T-helper 17 cell (primary cell): ENCODE data around the gene SPDYE6. TPM values are rescaled to one million over a fixed set of nuclear protein-coding genes. Genes with fewer than 3 reads are reported as not detected.

ENCODE experiments used
- ATAC-seq: fragments of 150-1000 bp; cut with Tn5 transposase; 2 replicates; pipeline ENCODE4 v1.10.0; 2021; ENCODE audit warnings: mild to moderate bottlenecking, moderate library complexity
- DNase-seq, 3 donors: peaks; one replicate each; pipeline versions ENCODE4 v3.0.0 to v3.0.0-alpha.2; 2020 to 2021
- H3K9me3 ChIP-seq: one replicate; pipeline ENCODE4 v1.7.0; 2013; ENCODE audit warnings: low read length, mild to moderate bottlenecking; ENCODE audit not compliant: control insufficient read depth, poor library complexity, severe bottlenecking
- H3K27ac Mint-ChIP-seq: one replicate; pipeline ENCODE4 v1.8.0; 2022; ENCODE audit warnings: mild to moderate bottlenecking, moderate library complexity, mixed read lengths
- H3K27me3 Mint-ChIP-seq: one replicate; pipeline ENCODE4 v1.8.0; 2022; ENCODE audit warnings: mixed read lengths
- H3K36me3 Mint-ChIP-seq: one replicate; pipeline ENCODE4 v1.8.0; 2022; ENCODE audit warnings: low read depth, mixed read lengths
- H3K4me1 Mint-ChIP-seq: one replicate; pipeline ENCODE4 v1.8.0; 2022; ENCODE audit warnings: mild to moderate bottlenecking, mixed read lengths
- H3K4me3 Mint-ChIP-seq: one replicate; pipeline ENCODE4 v1.8.0; 2022; ENCODE audit warnings: mild to moderate bottlenecking, moderate library complexity, mixed read lengths
- total RNA-seq, 4 donors: library from RNA in 2 of 4; stranded (reverse) in 2 of 4; gene quantifications; one replicate each; pipeline ENCODE4 v1.2.3 and lab custom pipeline; 2022 to 2026

The SPDYE6 gene
- total RNA-seq, 2 donors from 2014 or later: not detected

DNA sequence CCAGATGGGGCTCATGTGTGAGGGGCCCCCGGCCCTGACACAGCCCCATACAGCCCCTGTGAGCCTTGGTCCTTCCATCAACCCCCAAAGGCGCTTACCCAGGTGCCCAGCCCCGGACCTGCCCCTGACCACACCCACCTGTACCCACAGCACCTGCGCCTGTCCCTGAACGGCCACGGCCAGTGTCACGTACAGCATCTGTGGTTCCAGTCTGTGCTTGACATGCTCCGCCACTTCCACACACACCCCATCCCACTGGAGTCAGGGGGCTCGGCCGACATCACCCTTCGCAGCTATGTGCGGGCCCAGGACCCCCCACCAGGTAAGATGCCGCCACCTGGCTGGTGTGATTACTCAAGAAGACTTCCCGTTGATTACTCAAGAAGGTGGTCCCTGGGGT, 36.1 kb downstream of the SPDYE6 start:
- Mint-ChIP-seq H3K27ac (peak overlapping the region; percentile 39), H3K4me1 (peaks cover 3% of the 10 kb centered on the region), H3K27me3 (peaks cover 16% of the 10 kb centered on the region), H3K4me3 (no peak overlapping the region), H3K36me3 (no peaks in the 10 kb centered on the region)
- DNase-seq: no peak
- no peaks in the 10 kb centered on the region for H3K9me3 ChIP-seq
- ATAC-seq: no peak

- Mint-ChIP-seq H3K27me3 (peaks cover 16% of the 10 kb centered on the region), H3K4me3 (no peak overlapping the region), H3K27ac (peak overlapping the region; percentile 39), H3K4me1 (peaks cover 3% of the 10 kb centered on the region), H3K36me3 (no peaks in the 10 kb centered on the region)
- DNase-seq: no peak
- H3K9me3 ChIP-seq: no peaks in the 10 kb centered on the region
- no peak for ATAC-seq
These were observed 36.6 kb downstream of the SPDYE6 start for GRCh38 chr7:102319671-102320070.

DNA sequence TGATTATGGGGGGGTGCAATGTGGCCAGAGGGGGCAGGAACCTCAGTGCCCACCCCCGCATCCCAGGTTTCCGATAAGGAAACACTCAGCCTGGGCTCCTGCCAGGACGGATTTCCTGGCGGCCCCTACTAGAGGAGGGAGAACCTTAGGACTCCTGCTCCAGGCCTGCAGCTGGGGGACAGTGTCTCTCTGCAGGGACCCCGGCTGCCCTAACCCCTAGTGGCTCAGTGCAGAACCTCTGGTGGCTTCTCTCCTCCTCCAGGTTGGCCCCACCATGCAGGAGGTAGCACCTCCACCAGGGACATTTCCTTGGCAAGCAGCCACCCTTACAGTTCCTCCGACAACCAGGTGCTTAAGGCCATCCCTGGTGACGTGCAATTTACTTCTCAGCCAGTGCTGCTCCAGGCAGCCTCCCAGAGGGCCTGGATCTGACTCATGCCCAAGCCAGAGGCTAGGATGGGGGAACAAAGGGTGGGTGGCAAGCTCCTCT, 37.7 kb downstream of the SPDYE6 start:
- no peaks in the 10 kb centered on the region for H3K36me3 Mint-ChIP-seq
- H3K9me3 ChIP-seq: no peaks in the 10 kb centered on the region
- H3K27me3 Mint-ChIP-seq: peaks cover 11% of the 10 kb centered on the region
- DNase-seq: no peak
- no peak overlapping the region for H3K4me3 Mint-ChIP-seq
- H3K27ac Mint-ChIP-seq: no peak overlapping the region
- peaks cover 3% of the 10 kb centered on the region for H3K4me1 Mint-ChIP-seq
- no peak for ATAC-seq

- H3K4me1 Mint-ChIP-seq: peaks cover under 1% of the 10 kb centered on the region
- H3K36me3 Mint-ChIP-seq: no peaks in the 10 kb centered on the region
- DNase-seq: no peak
- no peak for ATAC-seq
- H3K9me3 ChIP-seq: no peaks in the 10 kb centered on the region
- H3K27me3 Mint-ChIP-seq: peaks cover 5% of the 10 kb centered on the region
- no peak overlapping the region for H3K4me3 Mint-ChIP-seq
- no peak overlapping the region for H3K27ac Mint-ChIP-seq
These were observed 38.8 kb downstream of the SPDYE6 start for GRCh38 chr7:102317231-102318059.

DNA sequence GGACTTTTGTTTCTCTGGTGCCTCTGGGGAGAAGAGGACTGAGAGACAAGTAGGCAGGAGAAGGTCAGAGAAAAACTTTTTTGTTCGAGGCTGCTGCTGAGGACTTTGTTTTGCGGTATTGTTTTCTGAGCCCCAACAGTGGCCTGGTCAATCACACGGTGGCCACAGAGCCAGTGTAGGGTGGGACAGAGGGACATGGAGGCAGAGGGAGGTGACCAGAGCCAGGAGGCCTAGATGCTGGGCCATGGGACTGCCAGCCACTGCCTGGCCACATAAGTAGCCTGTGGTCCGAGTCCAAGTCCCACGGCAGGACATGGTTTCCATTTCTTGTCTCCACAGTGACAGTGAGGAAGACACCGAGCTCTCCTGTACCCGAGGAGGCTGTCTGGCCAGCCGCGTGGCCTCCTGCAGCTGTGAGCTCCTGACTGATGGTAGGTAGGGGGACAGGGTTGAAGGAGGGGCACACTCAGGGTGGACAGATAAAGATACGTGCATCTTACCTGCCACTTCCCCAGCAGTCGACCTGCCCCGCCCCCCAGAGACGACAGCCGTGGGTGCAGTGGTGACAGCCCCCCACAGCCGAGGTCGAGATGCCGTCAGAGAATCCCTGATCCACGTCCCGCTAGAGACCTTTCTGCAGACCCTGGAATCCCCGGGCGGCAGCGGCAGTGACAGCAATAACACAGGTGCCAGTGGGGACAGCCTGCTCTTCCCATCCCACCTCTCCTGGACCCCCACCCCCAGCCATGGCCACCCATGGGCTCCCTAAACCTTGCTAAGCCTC, 42.1 kb downstream of the SPDYE6 start:
- no peaks in the 10 kb centered on the region for H3K9me3 ChIP-seq
- Mint-ChIP-seq H3K36me3 (no peaks in the 10 kb centered on the region), H3K27ac (no peak overlapping the region), H3K27me3 (no peaks in the 10 kb centered on the region), H3K4me1 (no peaks in the 10 kb centered on the region), H3K4me3 (no peak overlapping the region)
- no peak for DNase-seq
- ATAC-seq: no peak

- no peaks in the 10 kb centered on the region for H3K36me3 Mint-ChIP-seq
- DNase-seq (no peak), ATAC-seq (no peak)
- H3K9me3 ChIP-seq: no peaks in the 10 kb centered on the region
- no peaks in the 10 kb centered on the region for H3K4me1 Mint-ChIP-seq
- H3K27me3 Mint-ChIP-seq: no peaks in the 10 kb centered on the region
- H3K4me3 Mint-ChIP-seq: no peak overlapping the region
- no peak overlapping the region for H3K27ac Mint-ChIP-seq
These were observed 43.9 kb downstream of the SPDYE6 start for GRCh38 chr7:102312317-102312716.

DNA sequence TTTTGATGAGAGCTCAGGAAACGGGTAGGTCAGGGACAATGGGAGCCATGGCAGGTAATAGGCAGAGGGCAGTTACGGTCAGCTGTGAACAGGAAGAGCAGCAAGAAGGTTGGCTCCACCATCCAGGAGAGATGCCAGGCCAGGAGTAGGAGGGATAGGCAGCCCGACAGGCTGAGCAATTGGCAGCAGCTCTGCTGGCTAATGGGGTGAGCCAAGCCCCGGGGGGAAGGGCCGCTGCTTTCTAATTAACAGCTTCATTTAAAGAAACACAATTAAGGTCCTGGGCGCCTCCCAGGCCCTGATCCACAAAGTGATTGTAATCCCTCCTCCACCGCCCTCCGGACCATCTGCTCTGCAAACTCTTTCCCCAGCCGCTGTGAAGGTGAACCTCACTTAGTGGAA, 45.8 kb downstream of the SPDYE6 start:
- Mint-ChIP-seq H3K36me3 (no peaks in the 10 kb centered on the region), H3K27me3 (no peaks in the 10 kb centered on the region), H3K4me3 (no peak overlapping the region), H3K4me1 (peaks cover 3% of the 10 kb centered on the region), H3K27ac (no peak overlapping the region)
- ATAC-seq (no peak), DNase-seq (no peak)
- no peaks in the 10 kb centered on the region for H3K9me3 ChIP-seq

DNA sequence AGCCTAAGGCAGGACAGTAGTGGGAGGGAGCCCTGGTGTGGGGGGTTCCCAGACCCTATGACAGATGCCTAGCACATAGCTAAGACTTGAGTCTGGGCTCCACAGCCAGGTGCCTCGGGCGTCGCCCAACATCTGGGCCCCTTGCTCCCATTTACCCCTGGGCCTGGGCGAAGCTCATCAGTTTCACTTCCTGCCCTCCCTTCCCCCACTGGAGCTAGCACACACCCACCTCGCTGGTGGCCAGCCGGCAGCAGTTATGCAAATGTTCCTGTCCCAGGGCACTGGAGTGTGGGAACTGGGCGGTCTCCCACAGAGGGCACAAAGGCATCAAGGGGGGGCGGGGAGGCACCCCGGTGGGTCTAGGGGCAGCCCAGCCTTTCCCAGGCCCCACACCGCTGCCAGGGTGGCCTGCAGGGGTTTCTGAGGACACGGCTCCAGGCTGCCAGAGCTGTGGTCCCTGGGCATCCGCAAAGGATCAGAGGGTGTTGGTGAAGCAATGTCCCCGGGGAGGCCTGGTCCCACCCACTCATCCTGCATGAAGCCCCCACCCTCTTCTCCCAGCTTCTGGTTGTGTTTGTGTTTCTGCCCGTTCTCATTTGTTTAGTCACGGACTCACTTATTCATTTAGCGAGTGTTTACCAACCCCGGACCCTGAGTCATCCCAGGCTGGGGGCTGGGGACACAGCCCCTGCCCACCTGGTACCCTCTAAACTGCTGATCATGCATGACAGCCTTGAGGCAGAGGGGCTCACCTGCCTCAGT, 49.1 kb downstream of the SPDYE6 start:
- no peaks in the 10 kb centered on the region for H3K9me3 ChIP-seq
- H3K4me3 Mint-ChIP-seq: peak overlapping the region; percentile 65
- peaks cover 3% of the 10 kb centered on the region for H3K4me1 Mint-ChIP-seq
- no peak for DNase-seq
- no peaks in the 10 kb centered on the region for H3K36me3 Mint-ChIP-seq
- no peaks in the 10 kb centered on the region for H3K27me3 Mint-ChIP-seq
- peak; percentile 84 for ATAC-seq
- H3K27ac Mint-ChIP-seq: peak overlapping the region; percentile 67

DNA sequence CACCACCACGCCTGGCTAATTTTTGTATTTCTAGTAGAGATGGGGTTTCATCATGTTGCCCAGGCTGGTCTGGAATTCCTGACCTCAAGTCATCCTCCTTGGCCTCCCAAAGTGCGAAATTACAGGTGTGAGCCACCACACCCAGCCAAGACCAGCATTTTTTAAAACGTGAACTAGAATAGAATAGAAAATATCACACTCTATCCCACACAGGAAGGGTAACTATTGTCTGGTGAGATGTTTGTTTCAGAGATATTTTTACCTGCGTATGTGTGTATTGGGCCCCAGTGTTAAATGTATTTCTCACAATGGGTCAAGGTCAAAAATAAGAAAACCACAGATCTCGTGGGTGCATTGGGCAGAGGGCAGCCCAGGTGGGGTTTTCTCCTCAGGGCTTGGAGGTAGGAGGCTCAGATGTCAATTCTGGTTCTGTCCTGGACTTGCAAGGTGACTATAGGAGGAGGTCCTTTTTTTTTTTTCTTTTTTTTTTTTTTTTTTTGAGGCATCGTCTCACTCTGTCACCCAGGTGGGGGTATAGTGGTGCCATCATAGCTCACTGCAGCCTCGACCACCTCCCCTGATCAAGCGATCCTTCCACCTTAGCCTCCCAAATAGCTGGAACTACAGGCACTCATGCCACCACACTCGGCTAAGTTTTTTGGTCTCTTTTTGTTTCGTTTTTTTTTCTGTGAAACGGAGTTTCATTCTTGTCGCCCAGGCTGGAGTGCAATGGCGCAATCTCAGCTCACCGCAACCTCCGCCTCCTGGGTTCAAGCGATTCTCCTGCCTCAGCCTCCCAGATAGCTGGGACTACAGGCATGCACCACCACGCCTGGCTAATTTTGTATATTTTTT, 50.6 kb downstream of the SPDYE6 start:
- peak overlapping the region; percentile 67 for H3K27ac Mint-ChIP-seq
- H3K27me3 Mint-ChIP-seq: no peaks in the 10 kb centered on the region
- no peaks in the 10 kb centered on the region for H3K9me3 ChIP-seq
- no peak overlapping the region for H3K4me3 Mint-ChIP-seq
- H3K4me1 Mint-ChIP-seq: peaks cover 3% of the 10 kb centered on the region
- H3K36me3 Mint-ChIP-seq: no peaks in the 10 kb centered on the region
- DNase-seq (no peak), ATAC-seq (no peak)

- Mint-ChIP-seq H3K27me3 (no peaks in the 10 kb centered on the region), H3K36me3 (no peaks in the 10 kb centered on the region), H3K27ac (no peak overlapping the region), H3K4me1 (peaks cover 3% of the 10 kb centered on the region), H3K4me3 (no peak overlapping the region)
- no peaks in the 10 kb centered on the region for H3K9me3 ChIP-seq
- DNase-seq (no peak), ATAC-seq (no peak)
These were observed 51.6 kb downstream of the SPDYE6 start for GRCh38 chr7:102304668-102305067.

GRCh38 chr7:102303669-102304422, 52.4 kb downstream of the SPDYE6 start:
- Mint-ChIP-seq H3K4me1 (peaks cover 3% of the 10 kb centered on the region), H3K27ac (no peak overlapping the region), H3K27me3 (no peaks in the 10 kb centered on the region), H3K36me3 (no peaks in the 10 kb centered on the region), H3K4me3 (no peak overlapping the region)
- no peak for DNase-seq
- no peak for ATAC-seq
- H3K9me3 ChIP-seq: no peaks in the 10 kb centered on the region

- no peak overlapping the region for H3K27ac Mint-ChIP-seq
- no peaks in the 10 kb centered on the region for H3K27me3 Mint-ChIP-seq
- ATAC-seq: no peak
- H3K4me3 Mint-ChIP-seq: no peak overlapping the region
- DNase-seq: no peak
- H3K4me1 Mint-ChIP-seq: peaks cover 3% of the 10 kb centered on the region
- no peaks in the 10 kb centered on the region for H3K9me3 ChIP-seq
- no peaks in the 10 kb centered on the region for H3K36me3 Mint-ChIP-seq
These were observed 54.2 kb downstream of the SPDYE6 start for GRCh38 chr7:102302025-102302424.
